Keratinocyte (primary cell): ENCODE results near the gene PDCD6IP.
A peak's percentile ranks its signal among the peaks of the same experiment; 100 is the strongest.

Source experiments
- EZH2 ChIP-seq: IDR thresholded peaks from one replicate; pipeline ENCODE4 v1.6.1; 2012; ENCODE audit warnings: inconsistent platforms, mild to moderate bottlenecking, low read length, moderate library complexity
- TF ChIP-seq, protein P1 (sequence below), 3 experiments: IDR thresholded peaks in 1 of 3; conservative IDR thresholded peaks in 1 of 3; optimal IDR thresholded peaks in 1 of 3; 2 replicates in 2 of 3; 3 replicates in 1 of 3; pipeline versions ENCODE3 to v1.5.1; 2011; ENCODE audit warnings: low read length in 3 of 3, mild to moderate bottlenecking in 3 of 3, moderate library complexity in 2 of 3, control low read depth in 1 of 3, inconsistent platforms in 1 of 3; ENCODE audit not compliant: insufficient read depth in 2 of 3; ENCODE audit errors: extremely low read depth in 1 of 3

DNA sequence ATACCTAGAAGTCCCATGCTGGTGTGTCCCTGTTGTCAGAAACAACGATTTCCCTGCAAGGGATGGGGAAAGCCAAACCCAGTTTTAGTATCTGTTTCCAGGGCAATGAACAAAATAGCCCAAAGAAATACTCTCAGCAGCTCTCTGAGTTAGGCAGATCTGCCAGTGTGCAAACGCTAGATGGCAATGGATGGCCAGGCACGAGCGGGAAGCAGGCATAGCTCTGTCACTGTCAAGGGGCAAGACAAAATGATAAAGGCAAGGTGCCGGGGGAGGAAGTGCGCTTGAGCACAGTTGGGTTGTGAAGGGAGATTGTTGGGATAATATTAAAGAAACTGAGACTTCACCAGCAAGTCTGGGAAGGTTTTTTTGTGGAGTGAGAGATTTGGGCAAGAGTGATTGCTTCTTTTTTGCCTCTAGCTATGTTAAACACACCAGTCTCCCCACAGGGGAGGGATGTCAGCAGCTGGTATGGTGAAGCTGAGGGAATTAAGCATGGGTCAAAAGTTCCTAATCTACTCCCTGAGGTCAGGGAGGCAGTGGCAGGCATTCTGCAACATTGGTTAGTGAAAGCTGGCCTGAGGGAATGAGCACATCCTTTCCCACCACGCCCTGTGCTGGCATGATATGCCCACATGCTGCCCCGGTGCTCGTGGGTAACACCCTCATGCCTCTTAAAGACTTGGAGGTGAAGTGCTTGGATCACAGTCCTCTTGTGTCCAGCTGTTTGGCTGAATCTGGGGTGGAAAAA is 117.5 kb downstream of the PDCD6IP start:
- TF ChIP-seq, protein P1, sequence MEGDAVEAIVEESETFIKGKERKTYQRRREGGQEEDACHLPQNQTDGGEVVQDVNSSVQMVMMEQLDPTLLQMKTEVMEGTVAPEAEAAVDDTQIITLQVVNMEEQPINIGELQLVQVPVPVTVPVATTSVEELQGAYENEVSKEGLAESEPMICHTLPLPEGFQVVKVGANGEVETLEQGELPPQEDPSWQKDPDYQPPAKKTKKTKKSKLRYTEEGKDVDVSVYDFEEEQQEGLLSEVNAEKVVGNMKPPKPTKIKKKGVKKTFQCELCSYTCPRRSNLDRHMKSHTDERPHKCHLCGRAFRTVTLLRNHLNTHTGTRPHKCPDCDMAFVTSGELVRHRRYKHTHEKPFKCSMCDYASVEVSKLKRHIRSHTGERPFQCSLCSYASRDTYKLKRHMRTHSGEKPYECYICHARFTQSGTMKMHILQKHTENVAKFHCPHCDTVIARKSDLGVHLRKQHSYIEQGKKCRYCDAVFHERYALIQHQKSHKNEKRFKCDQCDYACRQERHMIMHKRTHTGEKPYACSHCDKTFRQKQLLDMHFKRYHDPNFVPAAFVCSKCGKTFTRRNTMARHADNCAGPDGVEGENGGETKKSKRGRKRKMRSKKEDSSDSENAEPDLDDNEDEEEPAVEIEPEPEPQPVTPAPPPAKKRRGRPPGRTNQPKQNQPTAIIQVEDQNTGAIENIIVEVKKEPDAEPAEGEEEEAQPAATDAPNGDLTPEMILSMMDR (optimal IDR thresholded peaks at IDR 0.05 in 1 of 3, IDR thresholded peaks at IDR 0.05 in 1 of 3, conservative IDR thresholded peaks at IDR 0.05 in 1 of 3; ENCODE audit: extremely low read depth in 1 of 3, insufficient read depth in 2 of 3, low read length in 3 of 3) = peak; percentile 54 to 83 (median 59)
- no peak for TF ChIP-seq EZH2
